Lung microvascular endothelial cell (primary cell): Measurements from ENCODE around the gene RAB40A. TPM values are rescaled to one million over a fixed set of nuclear protein-coding genes. Genes with fewer than 3 reads are reported as not detected.
A peak's percentile ranks its signal among the peaks of the same experiment; 100 is the strongest.
"Not testable (repeated sequence)": the region's sequence is repeated elsewhere in the genome, so short reads cannot be mapped to it uniquely, and the experiment has no call there.

Experiments used
- DNase-seq, 2 donors: peaks; one replicate each; pipeline versions ENCODE4 v3.0.0 to v3.0.0-alpha.2; 2010; ENCODE audit warnings: low read depth in 2 of 2
- total RNA-seq: library from RNA; depleted of rRNA; stranded (reverse); fragments of >200 nt; gene quantifications from 2 replicates; pipeline ENCODE4 v1.2.1, GENCODE V29; 2014

RAB40A gene
- total RNA-seq, 1 donor from 2014 or later: under 0.01 TPM

GRCh38 chrX:103464072-103464773 lies 55.1 kb downstream of the RAB40A start:
- DNase-seq: peak; percentile 52 to 65

DNA sequence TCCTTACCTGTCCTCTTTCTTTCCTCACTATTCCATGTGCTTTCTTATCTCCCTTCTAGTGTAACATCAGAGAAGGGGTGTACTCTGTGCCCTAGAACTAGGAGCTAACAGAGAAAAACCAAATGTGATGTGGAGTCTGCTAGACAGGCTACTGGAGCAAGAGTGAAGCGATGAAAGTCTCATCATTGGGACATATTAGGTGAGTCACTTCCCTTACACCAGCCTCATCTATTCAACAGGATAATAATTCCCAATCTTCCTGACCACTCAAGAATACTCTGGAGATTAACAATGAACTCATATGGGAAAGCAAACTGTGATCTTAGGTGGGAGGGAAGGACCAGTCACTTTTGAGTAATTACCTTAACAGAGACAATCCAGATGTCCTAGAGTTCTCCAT lies 58.1 kb downstream of the RAB40A start:
- peak in 1 of 2 donors; percentile 15 for DNase-seq

- DNase-seq: not testable (repeated sequence)
Measured at GRCh38 chrX:103460001-103460755, 59.1 kb downstream of the RAB40A start.

- DNase-seq: peak; percentile 72 to 96
Measured at GRCh38 chrX:103453655-103454054, 65.6 kb downstream of the RAB40A start.

Other genes with a start within 250 kb of the RAB40A start
- gene TCEAL5, start 242.7 kb downstream of the RAB40A start, total RNA-seq: not detected in 2 replicates
- gene BEX2, start 208.5 kb downstream of the RAB40A start, total RNA-seq: 0.65 and 0.79 TPM in 2 replicates
- 0.22 TPM in 1 of 2 replicates, not detected in the other for gene TCEAL7, start 189.2 kb downstream of the RAB40A start, total RNA-seq
- gene TCEAL9, start 163.0 kb downstream of the RAB40A start, total RNA-seq: 64.1 and 83.7 TPM in 2 replicates
- 200 and 209 TPM in 2 replicates for gene BEX3, start 143.0 kb downstream of the RAB40A start, total RNA-seq
- 28.1 and 36.9 TPM in 2 replicates for gene TCEAL4, start 66.0 kb upstream of the RAB40A start, total RNA-seq
- 5.7 and 6.9 TPM in 2 replicates for gene TCEAL3, start 88.5 kb upstream of the RAB40A start, total RNA-seq
- gene TCEAL1, start 109.5 kb upstream of the RAB40A start, total RNA-seq: 18.5 and 21.8 TPM in 2 replicates
- 351 and 368 TPM in 2 replicates for gene MORF4L2, start 167.2 kb upstream of the RAB40A start, total RNA-seq
- 0.22 TPM in 1 of 2 replicates, not detected in the other for gene TMEM31, start 191.4 kb upstream of the RAB40A start, total RNA-seq